HG03575 (cell line): ENCODE measurements around the gene NSF.
"Not testable (repeated sequence)": the region's sequence is repeated elsewhere in the genome, so short reads cannot be mapped to it uniquely, and the experiment has no call there.

Experiments used
- ATAC-seq: cut with Tn5 transposase; IDR thresholded peaks from one replicate; pipeline ENCODE4 v1.9.1; 2021; ENCODE audit not compliant: unreplicated experiment, insufficient number of reproducible peaks, low FRiP score; ENCODE audit errors: extremely low read depth

Gene NSF

DNA sequence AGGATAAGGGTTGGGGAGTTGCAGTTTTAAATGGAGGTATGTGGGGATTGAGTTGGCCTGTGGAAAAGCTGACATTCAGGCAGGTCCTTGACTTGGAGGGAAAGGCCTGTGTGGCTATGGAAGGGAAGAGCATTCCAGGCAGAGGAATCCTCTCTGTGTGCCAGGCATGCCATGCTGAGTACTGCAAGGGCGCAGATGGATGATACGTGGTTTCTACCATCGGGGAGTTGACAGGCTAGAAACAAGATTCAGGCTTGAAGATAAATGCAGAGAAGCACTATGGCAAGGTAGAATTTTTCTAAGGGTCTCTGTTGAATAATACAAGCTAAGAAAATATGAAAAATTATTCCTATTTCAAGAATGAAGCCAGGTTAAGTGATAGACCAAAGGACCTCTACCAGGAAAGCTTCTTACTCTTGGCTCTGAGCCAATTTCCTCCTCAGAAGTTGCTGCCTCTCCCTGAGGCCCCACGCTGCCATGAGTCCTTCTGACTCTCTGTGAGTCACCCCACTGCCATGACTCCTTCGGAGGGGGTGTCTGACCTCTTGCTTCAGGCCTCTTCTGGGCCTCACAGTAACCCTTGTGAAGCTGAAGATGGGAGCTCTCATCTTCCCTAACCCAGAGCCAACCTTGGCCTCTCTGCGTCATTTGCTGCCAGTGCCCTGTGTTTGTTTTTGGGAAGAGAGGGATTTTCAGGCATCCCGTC is 152.2 kb downstream of the NSF start:
- ATAC-seq, result no peak

DNA sequence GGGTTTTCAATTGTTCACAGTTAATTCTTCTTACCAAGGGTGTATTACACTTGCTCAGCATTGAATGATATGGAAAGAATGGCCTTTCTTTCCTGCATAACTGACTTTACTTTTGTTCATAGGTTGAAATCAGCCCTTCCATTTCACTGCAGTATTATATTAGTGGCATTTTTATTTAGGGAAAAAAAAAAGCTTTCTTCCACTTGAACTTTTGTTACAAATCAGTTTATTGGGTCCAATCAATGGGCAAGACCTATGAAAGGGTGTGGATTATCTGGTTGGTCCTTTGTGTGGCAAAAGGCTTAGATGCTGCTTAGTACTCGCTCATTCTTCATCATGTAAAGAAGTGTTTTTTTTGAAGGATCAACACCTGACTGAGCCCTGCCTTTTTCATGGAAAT is 154.0 kb downstream of the NSF start:
- no peak for ATAC-seq

DNA sequence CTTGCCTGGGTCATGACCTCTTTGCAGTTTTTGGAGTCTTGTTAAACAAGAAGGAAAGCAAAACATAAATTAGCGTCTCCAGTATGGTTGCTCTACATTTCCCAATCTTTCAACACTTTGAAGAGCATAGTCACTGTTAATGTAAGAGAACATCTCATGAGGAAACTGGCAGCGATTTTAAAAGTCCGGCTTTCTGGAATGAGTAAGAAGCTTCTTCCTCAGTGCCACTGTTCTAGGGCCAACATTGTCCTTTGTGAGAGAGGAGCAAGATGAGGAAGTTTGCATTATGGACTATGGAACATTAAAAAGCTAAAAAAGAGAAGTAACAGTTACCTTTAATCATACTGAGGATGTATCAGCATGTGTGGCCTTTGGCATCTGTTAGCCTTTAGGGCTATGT is 154.9 kb downstream of the NSF start:
- no peak for ATAC-seq

DNA sequence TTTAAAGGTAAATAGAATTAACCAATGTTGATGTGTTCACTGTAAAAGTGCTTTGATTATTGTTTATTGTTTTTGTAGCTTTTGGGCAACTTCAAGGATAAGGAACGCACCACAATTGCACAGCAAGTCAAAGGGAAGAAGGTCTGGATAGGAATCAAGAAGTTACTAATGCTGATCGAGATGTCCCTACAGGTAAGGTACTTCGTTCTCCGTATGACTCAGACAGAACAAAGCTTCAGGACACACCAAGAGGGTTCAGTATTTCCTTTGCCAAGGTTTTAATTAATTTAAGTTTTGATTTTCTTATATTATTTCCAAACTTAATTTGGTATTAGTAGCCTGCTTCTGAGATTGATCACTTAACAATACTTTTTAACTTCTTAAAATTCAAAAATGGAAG is 161.0 kb downstream of the NSF start:
- no peak for ATAC-seq

DNA sequence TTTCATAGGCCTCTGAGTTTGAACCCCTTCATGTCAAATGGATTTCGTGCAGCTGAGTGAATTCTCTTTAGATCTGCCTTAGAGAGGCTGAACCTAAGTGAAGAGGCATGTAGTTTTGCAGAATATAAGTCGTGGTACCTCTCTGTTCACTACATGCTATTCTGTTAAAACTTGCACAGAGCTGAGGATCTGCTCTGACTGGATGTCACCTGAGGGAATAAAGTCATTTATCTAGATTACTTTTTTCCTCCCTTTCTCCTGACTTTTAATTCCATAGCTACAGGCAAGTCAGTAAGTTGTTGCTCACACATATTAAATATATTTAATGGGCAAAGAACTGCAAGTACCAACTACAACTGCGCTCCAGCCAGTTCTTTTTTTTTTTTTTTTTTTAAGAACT is 163.3 kb downstream of the NSF start:
- no peak for ATAC-seq

DNA sequence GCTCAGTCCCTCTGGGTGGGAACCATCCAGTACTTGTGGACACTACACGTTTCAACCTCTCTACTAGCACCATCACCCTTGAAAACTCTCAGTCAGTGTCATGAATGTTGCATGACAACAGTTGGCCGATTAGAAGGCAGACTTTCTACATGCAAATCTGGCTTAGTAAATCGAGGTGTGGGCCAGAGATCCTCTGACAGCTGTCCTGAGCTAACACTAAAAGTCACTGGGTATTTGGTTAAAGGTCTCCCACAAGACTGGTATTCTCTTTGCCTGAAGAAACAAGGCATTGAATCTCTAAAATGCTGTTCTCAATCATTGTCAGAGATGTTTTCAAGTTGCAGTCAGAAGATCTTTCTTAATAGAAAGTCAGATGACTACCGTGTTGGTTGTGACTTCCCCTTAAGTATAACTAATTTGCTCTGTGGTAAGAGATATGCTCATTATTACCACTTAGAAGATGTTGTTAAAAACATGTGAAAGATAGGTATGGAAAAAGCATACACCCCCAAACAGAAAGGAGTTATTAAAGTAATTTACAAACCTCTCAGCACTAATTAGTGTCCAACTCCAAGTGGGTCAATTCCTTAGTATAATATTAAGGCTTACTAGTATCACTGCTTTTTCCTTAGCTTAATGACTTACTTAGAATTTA is 165.7 kb downstream of the NSF start:
- ATAC-seq, result no peak

DNA sequence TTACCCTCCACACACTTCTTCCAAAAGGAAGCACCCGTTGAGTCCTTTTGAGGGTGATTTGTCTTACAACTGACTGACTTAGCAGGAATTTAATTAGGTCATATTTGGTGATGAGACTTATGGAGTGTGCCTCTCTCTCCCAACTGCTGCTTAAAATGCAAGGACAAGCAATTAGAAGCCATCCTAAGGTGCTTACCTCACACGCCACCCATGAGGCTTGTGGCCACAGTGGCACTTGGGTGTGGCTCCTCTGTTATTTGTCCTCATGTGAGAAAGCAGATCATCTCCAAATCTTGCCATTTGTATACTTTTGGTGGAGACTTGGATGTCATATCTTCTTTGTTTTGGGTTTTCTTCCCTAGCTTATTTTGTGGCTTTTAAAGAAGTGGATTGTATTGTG is 166.4 kb downstream of the NSF start:
- no peak for ATAC-seq

DNA sequence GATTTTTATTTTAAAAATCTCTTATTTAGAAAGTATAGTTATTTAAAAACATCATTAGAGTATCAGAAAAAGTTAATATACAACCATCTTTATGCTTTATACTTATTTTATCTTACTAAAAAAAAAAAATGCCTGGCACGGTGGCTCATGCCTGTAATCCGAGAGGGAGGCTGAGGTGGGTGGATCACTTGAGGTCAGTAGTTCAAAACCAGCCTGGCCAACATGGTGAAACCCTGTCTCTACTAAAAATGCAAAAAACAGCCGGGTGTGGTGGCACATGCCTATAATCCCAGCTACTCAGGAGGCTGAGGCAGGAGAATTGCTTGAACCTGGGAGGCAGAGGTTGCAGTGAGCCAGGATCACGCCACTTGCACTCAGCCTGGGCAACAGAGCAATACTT is 167.1 kb downstream of the NSF start:
- not testable (repeated sequence) for ATAC-seq

DNA sequence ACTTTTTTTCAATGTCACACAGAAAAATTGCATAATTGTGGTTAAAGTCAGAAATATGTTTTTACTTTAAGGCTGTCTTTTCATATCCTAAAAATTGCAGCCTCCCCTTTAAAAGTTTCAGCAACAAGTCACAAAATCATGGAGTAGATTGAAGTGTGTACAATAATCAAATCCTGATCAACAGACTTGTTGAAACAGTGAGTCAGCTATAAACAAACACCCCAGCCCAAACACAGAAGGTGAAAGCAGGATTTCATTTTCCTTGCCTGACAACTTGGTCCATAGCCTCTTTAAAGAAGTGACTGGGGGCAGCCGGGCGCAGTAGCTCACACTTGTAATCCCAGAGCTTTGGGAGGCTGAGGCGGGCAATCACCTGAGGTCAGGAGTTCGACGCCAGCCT is 168.1 kb downstream of the NSF start:
- no peak for ATAC-seq

DNA sequence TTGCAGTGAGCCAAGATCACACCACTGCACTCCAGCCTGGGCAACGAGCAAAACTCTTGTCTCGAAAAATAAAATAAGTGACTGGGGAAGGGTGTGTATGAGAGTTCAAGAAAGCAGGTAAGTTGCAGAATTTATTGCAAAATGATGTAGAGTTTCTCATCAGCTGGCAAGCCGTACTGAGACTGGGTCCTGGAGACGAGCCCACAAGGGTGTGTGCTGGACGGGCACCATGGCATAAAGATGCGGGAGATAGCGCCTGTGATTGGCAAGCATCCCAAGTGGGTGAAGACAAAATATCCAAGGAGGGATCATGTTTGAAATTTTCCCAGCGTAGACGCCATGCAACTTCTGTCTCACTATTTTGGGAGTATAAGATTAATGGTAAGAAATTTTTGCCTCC is 168.7 kb downstream of the NSF start:
- ATAC-seq, result no peak

DNA sequence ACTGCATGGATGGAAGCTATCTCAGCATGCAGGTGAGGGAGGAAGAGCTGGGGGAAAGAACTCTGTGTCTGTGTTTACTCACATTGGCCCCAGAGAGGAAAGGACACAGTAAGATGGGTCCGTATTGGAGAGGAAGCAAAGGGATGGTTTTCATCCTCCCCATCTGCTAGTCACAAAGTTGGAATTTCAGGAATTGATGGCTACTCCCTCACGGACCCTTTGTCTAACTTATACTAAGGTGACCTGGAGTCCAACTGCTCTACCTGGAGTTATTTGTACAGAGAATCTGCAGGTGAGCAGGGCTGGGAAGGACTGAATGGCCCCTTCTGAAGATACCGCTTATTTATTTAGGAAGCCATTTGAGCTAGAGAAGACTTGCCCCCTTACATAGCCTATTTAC is 172.9 kb downstream of the NSF start:
- no peak for ATAC-seq

DNA sequence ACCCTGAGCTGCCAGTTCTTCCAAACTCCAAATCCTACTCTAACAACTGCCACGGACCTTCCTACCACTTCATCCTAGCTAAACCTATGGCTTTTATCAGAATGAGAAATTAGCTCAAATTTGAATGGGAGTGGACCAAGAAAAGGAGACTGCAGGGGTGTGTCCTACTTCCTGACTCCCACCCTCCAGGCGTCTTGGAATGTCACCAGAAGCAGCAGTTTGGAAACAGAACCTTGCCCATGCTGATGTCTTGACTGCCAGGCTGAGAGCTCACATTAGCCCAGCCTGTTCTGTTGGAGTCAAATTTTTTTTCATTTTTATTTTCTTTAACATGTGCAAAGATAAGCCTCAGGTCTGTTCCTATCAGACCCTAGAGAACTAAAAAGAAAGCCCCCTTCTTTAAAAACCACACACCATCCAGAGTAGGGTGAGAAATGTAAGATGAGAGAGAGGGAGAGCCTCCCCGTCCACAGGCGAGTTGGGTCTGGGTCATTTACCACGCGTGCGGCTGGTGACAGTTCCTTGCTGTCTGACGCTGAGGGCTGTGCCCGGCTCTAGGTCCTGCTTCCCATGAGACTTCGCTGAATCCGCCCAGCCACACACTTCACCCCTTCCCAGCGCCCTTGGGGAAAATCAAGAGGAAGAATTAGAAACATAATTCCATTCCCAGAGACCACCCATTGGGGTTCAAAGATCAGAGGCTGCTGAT is 173.7 kb downstream of the NSF start:
- no peak for ATAC-seq

DNA sequence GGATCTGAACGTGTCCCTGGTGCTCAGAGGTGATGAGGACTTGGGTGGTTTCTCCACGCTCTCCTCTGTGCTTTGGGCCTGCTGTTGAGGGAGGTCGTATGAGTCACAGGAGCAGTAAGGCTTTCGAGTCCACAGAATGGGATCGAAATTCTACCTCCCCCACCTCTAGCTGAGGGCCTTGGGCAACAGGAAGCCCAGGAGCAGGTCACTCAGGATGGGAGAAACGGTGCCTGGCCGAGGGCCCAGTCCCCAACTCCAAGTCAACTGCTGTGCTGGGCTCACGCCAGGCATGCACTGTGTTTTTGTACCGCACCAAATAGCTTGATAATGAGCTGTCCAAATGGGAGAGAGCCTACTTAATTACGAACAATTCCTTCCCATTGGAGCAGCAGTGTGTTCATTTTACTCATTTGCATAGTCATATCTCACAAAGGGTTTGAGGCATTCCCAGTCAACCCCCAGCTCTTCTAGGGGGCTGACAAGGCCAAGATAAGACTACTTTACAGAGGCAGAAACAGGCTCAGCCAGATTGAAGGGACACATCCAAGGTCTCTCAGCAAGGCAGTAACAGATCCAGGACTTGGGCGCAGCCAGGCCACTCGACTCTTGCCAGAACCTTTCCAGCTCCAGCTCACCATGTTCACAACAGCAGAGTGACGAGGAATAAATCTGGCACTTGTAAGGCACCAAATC is 174.4 kb downstream of the NSF start:
- ATAC-seq, result no peak

DNA sequence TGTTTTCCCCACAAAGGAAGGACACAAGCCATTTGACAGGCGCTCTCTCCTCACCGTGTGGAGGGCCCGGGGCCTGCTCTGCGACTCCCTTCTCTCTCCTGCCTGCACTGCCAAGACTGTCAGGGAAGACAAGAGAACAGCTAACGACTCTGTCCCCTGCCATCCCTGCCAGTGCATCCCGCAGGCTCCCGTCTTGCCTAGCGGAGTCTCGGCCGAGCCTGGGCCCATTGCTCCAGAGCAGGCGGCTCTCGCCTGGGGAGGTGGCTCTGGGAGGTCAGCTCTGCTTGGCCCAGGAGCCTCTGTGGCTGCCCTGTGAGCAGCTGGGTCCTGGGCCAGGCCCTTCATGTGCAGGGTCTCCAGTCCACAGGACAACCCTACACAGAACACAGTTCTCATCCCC is 175.0 kb downstream of the NSF start:
- ATAC-seq, result no peak

DNA sequence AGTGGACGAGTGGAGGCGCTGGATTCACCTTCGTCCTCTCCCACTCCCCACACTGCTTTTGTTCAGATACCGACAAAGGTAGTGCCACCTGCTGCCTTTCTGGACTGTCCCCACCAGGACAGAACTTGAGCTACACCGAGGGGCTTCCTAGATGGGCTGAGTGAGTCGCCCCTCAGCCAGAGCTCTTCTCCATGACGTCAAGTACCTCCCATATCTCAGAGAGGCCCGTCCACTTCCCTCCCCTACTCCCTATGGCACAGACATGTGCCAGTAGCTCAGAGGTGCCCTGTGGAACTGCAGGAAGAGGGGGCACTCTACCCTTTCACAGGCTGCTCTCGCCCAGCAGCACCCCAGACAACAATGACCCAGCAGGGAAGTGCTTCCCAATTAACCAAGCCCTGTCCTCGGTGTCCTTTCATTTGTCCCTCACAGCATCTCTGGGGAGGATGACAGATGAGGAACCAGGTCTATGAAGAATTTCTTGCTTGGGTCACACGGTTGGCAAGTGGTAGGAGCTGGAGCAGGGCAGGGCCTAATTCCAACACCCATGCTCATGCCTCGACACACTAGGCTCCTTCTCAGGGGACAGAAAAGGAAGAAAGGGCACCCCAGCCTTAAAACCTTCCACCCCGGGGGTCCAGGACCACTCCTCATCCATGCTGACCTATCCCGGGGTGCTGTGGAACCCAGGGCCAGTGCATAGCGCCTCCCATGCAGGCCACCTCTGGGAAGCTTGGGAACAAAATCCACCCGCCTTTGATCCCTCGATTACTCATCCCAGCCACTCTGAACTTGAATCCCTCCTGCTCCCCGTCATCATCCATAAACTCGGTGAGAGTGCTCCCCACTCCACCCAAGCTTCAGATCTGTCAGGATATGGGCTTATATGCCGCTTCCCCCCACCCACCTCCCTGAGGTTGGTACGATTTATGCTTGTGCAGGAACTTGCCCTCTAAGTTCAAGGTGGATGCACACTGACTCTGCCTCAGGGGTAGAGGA is 176.3 kb downstream of the NSF start:
- no peak for ATAC-seq

DNA sequence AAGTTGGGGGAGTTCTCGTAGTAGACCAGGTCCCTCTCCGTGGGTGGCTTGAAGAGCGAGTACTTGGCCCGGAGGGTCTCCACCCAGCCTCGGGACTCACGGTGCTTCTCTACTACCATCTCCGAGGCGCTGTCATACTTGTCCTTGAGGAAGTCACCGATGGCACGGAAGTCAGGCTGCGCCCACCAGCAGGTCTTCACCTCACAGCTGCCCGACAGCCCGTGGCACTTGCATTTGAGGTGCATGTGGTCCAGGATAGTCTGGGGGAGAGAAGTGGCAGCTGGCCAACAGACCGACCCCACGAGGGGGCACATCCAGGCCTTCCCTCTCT is 178.0 kb downstream of the NSF start:
- ATAC-seq, result no peak

DNA sequence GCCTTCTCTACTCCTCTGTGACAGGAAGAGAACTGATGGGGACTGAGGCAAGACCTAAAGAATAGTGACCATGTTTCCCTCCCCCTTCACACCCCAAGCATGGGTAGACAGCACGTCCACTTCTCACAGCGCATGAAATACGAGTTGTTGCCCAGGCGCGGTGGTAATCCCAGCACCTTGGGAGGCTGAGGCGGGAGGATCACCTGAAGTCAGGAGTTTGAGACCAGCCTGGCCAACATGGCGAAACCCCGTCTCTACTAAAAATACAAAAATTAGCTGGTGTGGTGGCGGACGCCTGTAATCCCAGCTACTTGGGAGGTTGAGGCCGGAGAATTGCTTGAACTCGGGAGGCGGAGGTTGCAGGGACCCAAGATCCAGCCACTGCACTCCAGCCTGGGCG is 178.4 kb downstream of the NSF start:
- not testable (repeated sequence) for ATAC-seq

DNA sequence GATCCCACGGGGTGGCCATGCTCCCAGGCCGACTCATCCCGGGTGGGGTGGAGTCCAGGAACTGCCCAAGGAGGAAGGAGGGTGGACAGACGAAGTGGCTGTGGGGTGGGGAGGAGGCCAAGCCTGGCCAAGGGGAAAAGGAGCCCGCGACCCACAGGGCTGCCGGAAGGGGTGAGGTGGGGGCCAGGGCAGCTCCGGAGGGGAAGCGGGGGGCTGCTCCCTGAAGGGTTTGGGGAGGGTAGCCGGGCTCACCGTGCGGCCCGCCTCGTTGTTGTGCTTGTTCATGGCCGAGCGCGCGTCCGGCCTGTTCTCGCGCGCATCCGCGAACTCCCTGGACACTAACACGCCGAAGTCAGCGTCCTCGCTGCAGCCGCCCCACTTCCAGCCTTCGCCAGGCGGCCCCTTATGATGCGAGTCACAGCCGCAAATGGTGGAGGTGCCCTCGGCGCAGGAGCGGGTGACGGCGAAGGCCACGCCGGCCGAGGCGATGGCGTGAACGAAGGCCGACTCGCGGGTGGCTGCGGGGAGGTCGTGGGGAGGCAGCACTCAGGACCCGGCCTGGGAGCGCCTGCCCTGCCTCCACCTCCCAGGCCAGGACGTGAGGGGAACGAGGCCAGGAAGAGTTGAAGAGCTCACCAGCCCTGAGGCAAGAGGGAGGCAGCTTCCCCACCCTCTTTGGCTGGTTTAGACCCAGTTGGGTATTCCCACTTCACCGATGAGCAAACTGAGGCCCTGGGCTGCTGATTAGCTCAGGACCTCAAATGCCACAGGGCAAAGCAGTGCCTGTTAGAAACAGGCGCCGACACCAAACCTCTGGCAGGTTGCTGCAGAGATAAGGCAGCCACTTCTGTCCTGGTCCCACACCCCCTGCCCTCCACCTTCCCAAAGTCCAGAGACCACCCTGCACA is 179.3 kb downstream of the NSF start:
- no peak for ATAC-seq
